Type B pancreatic cell (in vitro differentiated cells): ENCODE measurements around the gene GABARAPL1. TPM values are rescaled to one million over a fixed set of nuclear protein-coding genes. Genes with fewer than 3 reads are reported as not detected.

ENCODE experiments used
- DNase-seq: peaks from one replicate; pipeline ENCODE4 v3.0.0; 2021; ENCODE audit warnings: mixed read lengths; ENCODE audit not compliant: unreplicated experiment; ENCODE audit errors: extremely low spot score
- H3K27ac Mint-ChIP-seq: 2 replicates; pipeline ENCODE4 v1.8.0; 2021; ENCODE audit warnings: mild to moderate bottlenecking, mixed read lengths
- H3K27me3 Mint-ChIP-seq: 2 replicates; pipeline ENCODE4 v1.8.0; 2021; ENCODE audit warnings: mixed read lengths
- H3K36me3 Mint-ChIP-seq: 2 replicates; pipeline ENCODE4 v1.8.0; 2021; ENCODE audit warnings: mixed read lengths
- H3K4me1 Mint-ChIP-seq: one replicate; pipeline ENCODE4 v1.8.0; 2021; ENCODE audit warnings: mixed read lengths; ENCODE audit not compliant: unreplicated experiment
- H3K4me3 Mint-ChIP-seq: 2 replicates; pipeline ENCODE4 v1.8.0; 2021; ENCODE audit warnings: mild to moderate bottlenecking, mixed read lengths
- H3K9me3 Mint-ChIP-seq: 2 replicates; pipeline ENCODE4 v1.8.0; 2021; ENCODE audit warnings: mixed read lengths
- CTCF ChIP-seq: fragments of 200-600 bp; sonication (generic); conservative IDR thresholded peaks from 2 replicates; pipeline ENCODE4 v1.5.0; 2021; ENCODE audit warnings: antibody characterized with exemption, mild to moderate bottlenecking
- total RNA-seq: library from RNA; stranded (reverse); gene quantifications from 2 replicates; pipeline ENCODE4 v1.2.1, GENCODE V29; 2021; ENCODE audit warnings: low replicate concordance

The GABARAPL1 gene
- total RNA-seq, 1 donor from 2014 or later = 43.5 TPM

DNA sequence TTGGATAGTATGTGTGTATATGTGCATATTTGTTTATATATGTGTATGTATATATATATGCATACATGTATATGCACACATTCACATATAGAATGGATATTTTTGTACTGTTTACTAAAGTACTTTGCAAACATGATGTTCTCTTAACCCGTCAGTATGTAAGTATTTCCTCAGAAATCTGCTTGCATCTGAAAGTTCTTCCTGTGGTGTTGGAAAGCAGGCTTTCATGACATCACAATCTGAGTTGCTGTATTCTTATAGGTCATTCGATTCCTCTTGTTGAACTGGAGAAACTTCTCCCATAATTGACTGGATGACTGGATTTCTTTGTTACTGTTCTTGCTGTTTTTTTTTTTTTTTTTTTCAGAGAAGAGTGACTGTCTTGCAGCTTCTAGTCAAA lies 29.1 kb downstream of the GABARAPL1 start:
- Mint-ChIP-seq H3K9me3 (no peaks in the 10 kb centered on the region), H3K27me3 (no peaks in the 10 kb centered on the region), H3K4me3 (no peak overlapping the region), H3K36me3 (no peaks in the 10 kb centered on the region), H3K4me1 (no peaks in the 10 kb centered on the region), H3K27ac (no peak overlapping the region)
- DNase-seq = no peak
- TF ChIP-seq CTCF = no peak

GRCh38 chr12:10242539-10242938 lies 29.9 kb downstream of the GABARAPL1 start:
- TF ChIP-seq CTCF = no peak
- Mint-ChIP-seq H3K27ac (no peak overlapping the region), H3K36me3 (no peaks in the 10 kb centered on the region), H3K4me3 (no peak overlapping the region), H3K9me3 (no peaks in the 10 kb centered on the region), H3K4me1 (no peaks in the 10 kb centered on the region), H3K27me3 (no peaks in the 10 kb centered on the region)
- no peak for DNase-seq

DNA sequence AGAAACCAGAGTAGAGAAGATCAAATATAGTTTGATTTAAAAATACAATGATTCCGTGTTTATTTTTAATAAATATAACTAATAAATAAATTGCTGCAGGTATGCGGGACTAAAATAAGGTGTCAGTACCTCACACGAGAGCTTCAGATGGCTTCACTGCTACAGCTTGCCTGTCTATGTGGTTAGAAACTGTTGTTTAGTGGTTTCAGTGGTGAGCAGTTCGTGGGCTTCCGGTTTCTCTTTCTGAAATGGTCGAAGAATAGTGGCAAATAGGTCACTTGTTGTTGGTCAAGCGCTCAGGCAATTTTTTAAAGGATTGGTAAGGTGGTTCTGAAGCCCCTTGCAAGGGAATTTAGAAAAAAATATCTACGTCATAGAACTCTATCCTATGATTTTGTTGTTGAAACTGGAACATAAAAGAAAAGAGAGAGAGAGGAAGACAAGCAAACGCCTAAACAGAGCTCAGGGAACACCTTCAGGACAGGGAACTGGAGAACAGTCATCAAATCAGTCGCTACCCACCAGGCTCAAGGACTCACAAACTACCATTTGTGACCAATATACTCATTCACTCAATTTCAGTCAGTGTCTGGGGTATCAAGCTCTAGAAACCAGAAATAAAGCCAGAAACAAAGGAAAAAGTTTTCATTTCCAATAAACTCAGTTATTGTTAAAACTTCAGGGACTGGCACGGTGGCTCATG lies 31.3 kb downstream of the GABARAPL1 start:
- no peak for TF ChIP-seq CTCF
- DNase-seq = no peak
- no peaks in the 10 kb centered on the region for H3K27me3 Mint-ChIP-seq
- H3K27ac Mint-ChIP-seq = no peak overlapping the region
- no peaks in the 10 kb centered on the region for H3K9me3 Mint-ChIP-seq
- H3K36me3 Mint-ChIP-seq = no peaks in the 10 kb centered on the region
- H3K4me1 Mint-ChIP-seq = no peaks in the 10 kb centered on the region
- no peak overlapping the region for H3K4me3 Mint-ChIP-seq

DNA sequence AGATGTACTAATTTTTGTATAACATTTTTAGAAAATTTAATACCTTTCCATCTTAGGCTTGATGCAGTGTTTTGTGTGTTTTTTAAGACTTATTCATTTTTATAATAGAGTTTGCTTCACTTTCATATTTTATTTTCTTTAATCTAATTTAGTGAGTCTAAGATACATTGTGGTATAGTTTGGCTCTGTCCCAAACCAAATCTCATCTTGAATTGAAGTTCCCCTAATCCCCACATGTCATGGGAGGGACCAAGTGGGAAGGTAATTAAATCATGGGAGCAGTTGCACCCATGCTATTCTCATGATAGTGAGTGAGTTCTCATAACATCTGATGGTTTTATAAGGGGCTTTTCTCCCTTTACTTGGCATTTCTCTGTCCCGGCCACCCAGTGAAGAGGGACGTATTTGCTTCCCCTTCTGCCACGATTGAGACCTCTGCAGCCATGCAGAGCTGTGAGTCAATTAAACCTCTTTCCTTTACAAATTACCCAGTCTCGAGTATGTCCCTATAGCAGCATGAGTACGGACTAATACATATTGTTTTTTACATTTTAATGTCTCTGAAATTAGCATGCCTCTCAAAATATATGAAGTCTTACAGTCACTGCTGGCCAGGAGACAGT lies 34.9 kb downstream of the GABARAPL1 start:
- no peaks in the 10 kb centered on the region for H3K36me3 Mint-ChIP-seq
- H3K27me3 Mint-ChIP-seq = peaks cover 3% of the 10 kb centered on the region
- DNase-seq = no peak
- H3K4me3 Mint-ChIP-seq = no peak overlapping the region
- TF ChIP-seq CTCF = no peak
- H3K27ac Mint-ChIP-seq = no peak overlapping the region
- no peaks in the 10 kb centered on the region for H3K4me1 Mint-ChIP-seq
- no peaks in the 10 kb centered on the region for H3K9me3 Mint-ChIP-seq

- no peaks in the 10 kb centered on the region for H3K36me3 Mint-ChIP-seq
- no peaks in the 10 kb centered on the region for H3K9me3 Mint-ChIP-seq
Measured at GRCh38 chr12:10249690-10250455, 37.2 kb downstream of the GABARAPL1 start.

More at GRCh38 chr12:10249690-10250455, 37.2 kb downstream of the GABARAPL1 start:
- Mint-ChIP-seq H3K27me3 (peaks cover 3% of the 10 kb centered on the region), H3K4me1 (no peaks in the 10 kb centered on the region), H3K27ac (no peak overlapping the region), H3K4me3 (no peak overlapping the region)
- TF ChIP-seq CTCF = no peak
- DNase-seq = no peak
